ENCODE measurements around the gene BLM. TPM values are rescaled to one million over a fixed set of nuclear protein-coding genes. Genes with fewer than 3 reads are reported as not detected.
"Not testable (repeated sequence)": the region's sequence is repeated elsewhere in the genome, so short reads cannot be mapped to it uniquely, and the experiment has no call there.

BLM gene
- total RNA-seq, 4 donors from 2014 or later, result 1.3 to 3.4 (median 2.0) TPM

- 74 to 81% methylated on average over 13 to 14 of the region's 18 CpGs for WGBS, 2 donors
- Histone ChIP-seq H3K27ac (peak overlapping the region in 3 of 4 donors; percentile 71 to 84 (median 73)), H3K4me3 (peak overlapping the region in 2 of 4 donors; percentile 25 to 56), H3K27me3 (no peaks in the 10 kb centered on the region), H3K9me3 (no peaks in the 10 kb centered on the region), H3K36me3 (no peaks in the 10 kb centered on the region), H3K4me1 (peaks cover 3 to 30% (median 13%) of the 10 kb centered on the region in 3 donors)
- DNase-seq, result no peak
- intact Hi-C loops (cut with DNase I), result no loop called here
- TF ChIP-seq POLR2A (IDR thresholded peaks at IDR 0.05), result no peak
- no peak for TF ChIP-seq CTCF (IDR thresholded peaks at IDR 0.05)
Observed at GRCh38 chr15:90840157-90840855, 123.2 kb downstream of the BLM start.

GRCh38 chr15:90840954-90841353, 123.8 kb downstream of the BLM start:
- no peaks in the 10 kb centered on the region for H3K27me3 ChIP-seq
- H3K27ac ChIP-seq, result no peak overlapping the region
- H3K4me3 ChIP-seq, result no peak overlapping the region
- 95 to 97% methylated on average over 8 of the region's 8 CpGs for WGBS, 2 donors
- peaks cover 3 to 30% (median 13%) of the 10 kb centered on the region in 3 donors for H3K4me1 ChIP-seq
- TF ChIP-seq POLR2A (IDR thresholded peaks at IDR 0.05) (no peak), CTCF (IDR thresholded peaks at IDR 0.05) (no peak)
- intact Hi-C loops (cut with DNase I), result no loop called here
- H3K36me3 ChIP-seq, result no peaks in the 10 kb centered on the region
- H3K9me3 ChIP-seq, result no peaks in the 10 kb centered on the region
- no peak for DNase-seq

- TF ChIP-seq POLR2A (IDR thresholded peaks at IDR 0.05) (no peak), CTCF (IDR thresholded peaks at IDR 0.05) (no peak)
- H3K9me3 ChIP-seq, result no peaks in the 10 kb centered on the region
- intact Hi-C loops (cut with DNase I), result no loop called here
- H3K27me3 ChIP-seq, result no peaks in the 10 kb centered on the region
- no peak overlapping the region for H3K4me3 ChIP-seq
- H3K27ac ChIP-seq, result peak overlapping the region in 1 of 4 donors; percentile 13
- WGBS, 2 donors, result 72 to 79% methylated on average over 5 of the region's 5 CpGs
- H3K4me1 ChIP-seq, result peaks cover 3 to 8% (median 6%) of the 10 kb centered on the region in 3 donors
- no peaks in the 10 kb centered on the region for H3K36me3 ChIP-seq
- DNase-seq, result no peak
Observed at GRCh38 chr15:90844696-90845095, 127.5 kb downstream of the BLM start.

- peaks cover 0 to 1% (median under 1%) of the 10 kb centered on the region in 3 donors for H3K4me1 ChIP-seq
- intact Hi-C loops (cut with DNase I), result no loop called here
- no peak overlapping the region for H3K4me3 ChIP-seq
- peak overlapping the region in 1 of 4 donors; percentile 13 for H3K27ac ChIP-seq
- 100% methylated on average over 2 to 3 of the region's 9 CpGs for WGBS, 2 donors
- TF ChIP-seq CTCF (IDR thresholded peaks at IDR 0.05), result no peak
- no peak for TF ChIP-seq POLR2A (IDR thresholded peaks at IDR 0.05)
- no peaks in the 10 kb centered on the region for H3K9me3 ChIP-seq
- H3K27me3 ChIP-seq, result no peaks in the 10 kb centered on the region
- H3K36me3 ChIP-seq, result no peaks in the 10 kb centered on the region
- DNase-seq, result no peak
Observed at GRCh38 chr15:90845201-90845949, 128.2 kb downstream of the BLM start.

GRCh38 chr15:90849424-90849823, 132.3 kb downstream of the BLM start:
- not testable (repeated sequence) for DNase-seq

More at GRCh38 chr15:90849424-90849823, 132.3 kb downstream of the BLM start:
- H3K4me3 ChIP-seq; H3K27me3 ChIP-seq; intact Hi-C loops (cut with DNase I); H3K4me1 ChIP-seq; H3K9me3 ChIP-seq; H3K27ac ChIP-seq; H3K36me3 ChIP-seq: not testable (repeated sequence)
- 100% methylated on average over 1 of the region's 1 CpG for WGBS, 2 donors
